ENCODE results near the gene DHX36. TPM values are rescaled to one million over a fixed set of nuclear protein-coding genes. Genes with fewer than 3 reads are reported as not detected.

Gene DHX36
- total RNA-seq, 1 donor from 2014 or later: 21.3 TPM

- DNase-seq (ENCODE audit: low read depth in 2 of 2): no peak
These were observed 99.9 kb downstream of the DHX36 start for GRCh38 chr3:154224366-154224765.

GRCh38 chr3:154223519-154223918 is 100.8 kb downstream of the DHX36 start:
- DNase-seq (ENCODE audit: low read depth in 2 of 2): no peak

Other genes starting within 250 kb of the DHX36 start
- 0.13 TPM in 2 replicates for gene ARHGEF26, start 203.1 kb downstream of the DHX36 start, total RNA-seq
- not detected in 2 replicates for gene GPR149, start 105.7 kb upstream of the DHX36 start, total RNA-seq